Heart left ventricle (tissue), 13 donors: Measurements from ENCODE around the gene FKBP1A.

Experiments used
- POLR2A ChIP-seq, 2 donors: fragments of 450-650 bp; IDR thresholded peaks; one replicate each; pipeline ENCODE4 v1.6.1; 2017; ENCODE audit warnings: antibody characterized with exemption in 2 of 2, mild to moderate bottlenecking in 2 of 2, moderate library complexity in 2 of 2
- TF ChIP-seq, protein P1 (sequence below), 12 donors: fragments of 200-600 bp; sonication (generic) in 4 of 12; IDR thresholded peaks; one replicate each; pipeline versions ENCODE4 v1.5.0 to v1.8.0; 2018 to 2022; ENCODE audit warnings: antibody characterized with exemption in 12 of 12, mild to moderate bottlenecking in 5 of 12
- donor health status: ischemic (EF 13 %, LVEDD 7.1; RV severe dilation, severe dysfunction).
- donor health status: DM: no; HTN: yes; CAD: no.
- donor health status: DM: no; HTN: no; CAD: no.
- donor health status: ischemic (EF 25% LVEDD 6.9; RV normal size, moderate dysfunction).
- donor health status: ischemic (EF 25% LVEDD 5.7; RV mildly dilated, moderate dysfunction).
- donor health status: ischemic (EF 35%, LVEDD 5.7; RV mildly dilated, moderate dysfunction).
- donor health status: nonischemic (EF 11% LVEDD 7.7; RV severe dilation, severe dysfunction).
- donor health status: DM: yes; HTN: yes; CAD: no.
- donor health status: PGD.
- donor health status: ischemic (EF 29% LVEDD 5.4; RV normal size, mild dysfunction).
- donor health status: nonischemic (EF 23%, LVEDD 6.1; RV moderate dilation, normal function).

DNA sequence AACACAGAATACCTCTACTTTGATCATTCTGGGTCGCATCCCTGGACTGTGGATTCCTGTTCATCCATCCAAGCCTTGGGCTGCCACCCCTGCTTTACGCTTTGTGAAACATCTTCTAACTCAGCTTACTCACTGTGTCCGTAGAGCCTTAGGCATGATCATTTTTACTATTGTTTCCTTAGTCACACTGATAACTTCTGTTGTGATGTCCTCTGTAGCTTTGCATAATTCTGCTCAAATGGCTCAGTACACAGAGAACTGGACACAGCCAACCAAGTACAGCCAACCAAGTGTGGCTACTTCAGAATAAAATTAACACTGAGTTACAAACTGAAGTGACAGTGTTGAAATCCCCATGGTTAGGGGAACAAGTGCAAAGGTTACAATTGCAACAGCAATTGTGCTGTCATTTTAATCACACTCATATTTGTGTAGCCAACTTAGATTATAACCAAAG, 8.6 kb upstream of the FKBP1A start:
- TF ChIP-seq, protein P1, sequence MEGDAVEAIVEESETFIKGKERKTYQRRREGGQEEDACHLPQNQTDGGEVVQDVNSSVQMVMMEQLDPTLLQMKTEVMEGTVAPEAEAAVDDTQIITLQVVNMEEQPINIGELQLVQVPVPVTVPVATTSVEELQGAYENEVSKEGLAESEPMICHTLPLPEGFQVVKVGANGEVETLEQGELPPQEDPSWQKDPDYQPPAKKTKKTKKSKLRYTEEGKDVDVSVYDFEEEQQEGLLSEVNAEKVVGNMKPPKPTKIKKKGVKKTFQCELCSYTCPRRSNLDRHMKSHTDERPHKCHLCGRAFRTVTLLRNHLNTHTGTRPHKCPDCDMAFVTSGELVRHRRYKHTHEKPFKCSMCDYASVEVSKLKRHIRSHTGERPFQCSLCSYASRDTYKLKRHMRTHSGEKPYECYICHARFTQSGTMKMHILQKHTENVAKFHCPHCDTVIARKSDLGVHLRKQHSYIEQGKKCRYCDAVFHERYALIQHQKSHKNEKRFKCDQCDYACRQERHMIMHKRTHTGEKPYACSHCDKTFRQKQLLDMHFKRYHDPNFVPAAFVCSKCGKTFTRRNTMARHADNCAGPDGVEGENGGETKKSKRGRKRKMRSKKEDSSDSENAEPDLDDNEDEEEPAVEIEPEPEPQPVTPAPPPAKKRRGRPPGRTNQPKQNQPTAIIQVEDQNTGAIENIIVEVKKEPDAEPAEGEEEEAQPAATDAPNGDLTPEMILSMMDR (IDR thresholded peaks at IDR 0.05) = no peak
- no peak for TF ChIP-seq POLR2A (IDR thresholded peaks at IDR 0.05)
